Measurements from ENCODE around the gene SCNN1B. TPM values are rescaled to one million over a fixed set of nuclear protein-coding genes. Genes with fewer than 3 reads are reported as not detected.

SCNN1B gene
- total RNA-seq, 1 experiment from 2014 or later = 1.5 TPM

GRCh38 chr16:23321206-23321875 lies 19.2 kb downstream of the SCNN1B start:
- no peaks in the 10 kb centered on the region for H3K36me3 ChIP-seq (replicated peaks; ENCODE audit: control insufficient read depth, insufficient read depth, low read length)
- no peak overlapping the region for H3K4me3 ChIP-seq (ENCODE audit: insufficient read depth, low read depth, low read length)
- no peak for DNase-seq
- H3K27me3 ChIP-seq (ENCODE audit: control insufficient read depth, insufficient read depth, low read length) = no peaks in the 10 kb centered on the region

- Histone ChIP-seq H3K27me3 (ENCODE audit: control insufficient read depth, insufficient read depth, low read length) (no peaks in the 10 kb centered on the region), H3K36me3 (replicated peaks; ENCODE audit: control insufficient read depth, insufficient read depth, low read length) (no peaks in the 10 kb centered on the region), H3K4me3 (ENCODE audit: insufficient read depth, low read depth, low read length) (no peak overlapping the region)
- no peak for DNase-seq
Observed at GRCh38 chr16:23323224-23324030, 21.3 kb downstream of the SCNN1B start.

- Histone ChIP-seq H3K4me3 (ENCODE audit: insufficient read depth, low read depth, low read length) (no peak overlapping the region), H3K36me3 (replicated peaks; ENCODE audit: control insufficient read depth, insufficient read depth, low read length) (no peaks in the 10 kb centered on the region), H3K27me3 (ENCODE audit: control insufficient read depth, insufficient read depth, low read length) (no peaks in the 10 kb centered on the region)
- no peak for DNase-seq
Observed at GRCh38 chr16:23324727-23325126, 22.6 kb downstream of the SCNN1B start.

GRCh38 chr16:23327836-23328235 lies 25.7 kb downstream of the SCNN1B start:
- Histone ChIP-seq H3K4me3 (ENCODE audit: insufficient read depth, low read depth, low read length) (no peak overlapping the region), H3K27me3 (ENCODE audit: control insufficient read depth, insufficient read depth, low read length) (no peaks in the 10 kb centered on the region), H3K36me3 (replicated peaks; ENCODE audit: control insufficient read depth, insufficient read depth, low read length) (no peaks in the 10 kb centered on the region)
- DNase-seq = no peak

- Histone ChIP-seq H3K36me3 (replicated peaks; ENCODE audit: control insufficient read depth, insufficient read depth, low read length) (no peaks in the 10 kb centered on the region), H3K4me3 (ENCODE audit: insufficient read depth, low read depth, low read length) (no peak overlapping the region), H3K27me3 (ENCODE audit: control insufficient read depth, insufficient read depth, low read length) (no peaks in the 10 kb centered on the region)
- no peak for DNase-seq
Observed at GRCh38 chr16:23330161-23330560, 28.1 kb downstream of the SCNN1B start.

- no peaks in the 10 kb centered on the region for H3K36me3 ChIP-seq (replicated peaks; ENCODE audit: control insufficient read depth, insufficient read depth, low read length)
- no peak for DNase-seq
- H3K4me3 ChIP-seq (ENCODE audit: insufficient read depth, low read depth, low read length) = no peak overlapping the region
- no peaks in the 10 kb centered on the region for H3K27me3 ChIP-seq (ENCODE audit: control insufficient read depth, insufficient read depth, low read length)
Observed at GRCh38 chr16:23330583-23331249, 28.6 kb downstream of the SCNN1B start.

GRCh38 chr16:23333034-23333579 lies 31.0 kb downstream of the SCNN1B start:
- DNase-seq = no peak
- no peaks in the 10 kb centered on the region for H3K27me3 ChIP-seq (ENCODE audit: control insufficient read depth, insufficient read depth, low read length)
- no peak overlapping the region for H3K4me3 ChIP-seq (ENCODE audit: insufficient read depth, low read depth, low read length)
- no peaks in the 10 kb centered on the region for H3K36me3 ChIP-seq (replicated peaks; ENCODE audit: control insufficient read depth, insufficient read depth, low read length)

GRCh38 chr16:23333831-23334456 lies 31.8 kb downstream of the SCNN1B start:
- no peaks in the 10 kb centered on the region for H3K27me3 ChIP-seq (ENCODE audit: control insufficient read depth, insufficient read depth, low read length)
- H3K4me3 ChIP-seq (ENCODE audit: insufficient read depth, low read depth, low read length) = no peak overlapping the region
- no peak for DNase-seq
- H3K36me3 ChIP-seq (replicated peaks; ENCODE audit: control insufficient read depth, insufficient read depth, low read length) = no peaks in the 10 kb centered on the region

- Histone ChIP-seq H3K4me3 (ENCODE audit: insufficient read depth, low read depth, low read length) (no peak overlapping the region), H3K36me3 (replicated peaks; ENCODE audit: control insufficient read depth, insufficient read depth, low read length) (no peaks in the 10 kb centered on the region), H3K27me3 (ENCODE audit: control insufficient read depth, insufficient read depth, low read length) (no peaks in the 10 kb centered on the region)
- no peak for DNase-seq
Observed at GRCh38 chr16:23334457-23334853, 32.4 kb downstream of the SCNN1B start.

- no peak for DNase-seq
- Histone ChIP-seq H3K27me3 (ENCODE audit: control insufficient read depth, insufficient read depth, low read length) (no peaks in the 10 kb centered on the region), H3K36me3 (replicated peaks; ENCODE audit: control insufficient read depth, insufficient read depth, low read length) (no peaks in the 10 kb centered on the region), H3K4me3 (ENCODE audit: insufficient read depth, low read depth, low read length) (no peak overlapping the region)
Observed at GRCh38 chr16:23334950-23335349, 32.8 kb downstream of the SCNN1B start.

- no peak overlapping the region for H3K4me3 ChIP-seq (ENCODE audit: insufficient read depth, low read depth, low read length)
- no peaks in the 10 kb centered on the region for H3K27me3 ChIP-seq (ENCODE audit: control insufficient read depth, insufficient read depth, low read length)
- H3K36me3 ChIP-seq (replicated peaks; ENCODE audit: control insufficient read depth, insufficient read depth, low read length) = no peaks in the 10 kb centered on the region
- no peak for DNase-seq
Observed at GRCh38 chr16:23337836-23338550, 35.9 kb downstream of the SCNN1B start.

GRCh38 chr16:23339787-23340186 lies 37.7 kb downstream of the SCNN1B start:
- no peak for DNase-seq
- H3K27me3 ChIP-seq (ENCODE audit: control insufficient read depth, insufficient read depth, low read length) = no peaks in the 10 kb centered on the region
- no peak overlapping the region for H3K4me3 ChIP-seq (ENCODE audit: insufficient read depth, low read depth, low read length)
- H3K36me3 ChIP-seq (replicated peaks; ENCODE audit: control insufficient read depth, insufficient read depth, low read length) = no peaks in the 10 kb centered on the region

GRCh38 chr16:23342083-23342640 lies 40.1 kb downstream of the SCNN1B start:
- no peaks in the 10 kb centered on the region; the same call in 1 of the 2 replicates for H3K27me3 ChIP-seq (ENCODE audit: control insufficient read depth, insufficient read depth, low read length)
- DNase-seq = no peak
- no peak overlapping the region for H3K4me3 ChIP-seq (ENCODE audit: insufficient read depth, low read depth, low read length)
- H3K36me3 ChIP-seq (replicated peaks; ENCODE audit: control insufficient read depth, insufficient read depth, low read length) = no peaks in the 10 kb centered on the region

All from H7 (cell line).